Heart right ventricle (tissue), 16 donors: ENCODE data around the gene CUL5. TPM values are rescaled to one million over a fixed set of nuclear protein-coding genes. Genes with fewer than 3 reads are reported as not detected.
A peak's percentile ranks its signal among the peaks of the same experiment; 100 is the strongest.

ENCODE experiments used
- ATAC-seq, 8 donors: fragments of 200-7000 bp; cut with Tn5 transposase; one replicate each; pipeline ENCODE4 v1.9.1; 2020; ENCODE audit warnings: mild to moderate bottlenecking in 8 of 8, moderate library complexity in 8 of 8, moderate number of reproducible peaks in 1 of 8
- DNase-seq, 2 donors: peaks; one replicate each; pipeline ENCODE4 v3.0.0-alpha.2; 2020
- H3K27ac ChIP-seq, 10 donors: fragments of 200-600 bp; sonication (generic) in 2 of 10; one replicate each; pipeline versions ENCODE4 v1.5.0 to v1.8.0; 2020 to 2022; ENCODE audit warnings: mild to moderate bottlenecking in 3 of 10
- H3K27me3 ChIP-seq, 7 donors: fragments of 200-600 bp; one replicate each; pipeline ENCODE4 v1.8.0; 2021 to 2022; ENCODE audit warnings: mild to moderate bottlenecking in 2 of 7
- H3K36me3 ChIP-seq, 9 donors: fragments of 200-600 bp; sonication (generic) in 1 of 9; one replicate each; pipeline versions ENCODE4 v1.5.0 to v1.8.0; 2020 to 2022; ENCODE audit warnings: mild to moderate bottlenecking in 2 of 9
- H3K4me1 ChIP-seq, 9 donors: fragments of 200-600 bp; sonication (generic) in 1 of 9; one replicate each; pipeline versions ENCODE4 v1.5.0 to v1.8.0; 2020 to 2022; ENCODE audit warnings: mild to moderate bottlenecking in 4 of 9
- H3K4me3 ChIP-seq, 10 donors: fragments of 200-600 bp; sonication (generic) in 2 of 10; one replicate each; pipeline versions ENCODE4 v1.5.0 to v1.8.0; 2020 to 2022; ENCODE audit warnings: mild to moderate bottlenecking in 7 of 10, moderate library complexity in 2 of 10
- H3K9me3 ChIP-seq, 11 donors: fragments of 200-600 bp in 10 of 11; sonication (generic) in 2 of 11; one replicate each; pipeline versions ENCODE4 v1.5.0 to v1.8.0; 2013 to 2022; ENCODE audit warnings: mild to moderate bottlenecking in 2 of 11, control low read depth in 1 of 11, moderate library complexity in 1 of 11
- CTCF ChIP-seq, 9 donors: fragments of 200-600 bp; sonication (generic) in 2 of 9; IDR thresholded peaks; one replicate each; pipeline versions ENCODE4 v1.5.0 to v1.8.0; 2021 to 2022; ENCODE audit warnings: antibody characterized with exemption in 9 of 9, mild to moderate bottlenecking in 5 of 9, moderate library complexity in 1 of 9
- whole genome bisulfite sequencing, 2 donors: extraction: QIAGEN DNeasy Blood & Tissue Kit; methylation state at CpG; one replicate each; pipeline ENCODE4 v1.1.7; 2013; ENCODE audit warnings: inconsistent platforms in 1 of 2; 5-methylcytosine and 5-hydroxymethylcytosine counted together
- intact Hi-C, 10 donors: fragments of 100-400 bp; cut with DNase I; formaldehyde crosslinking; loops; one replicate each; pipeline versions ENCODE4 v1.11.1 to v1.14.2; 2022
- polyA plus RNA-seq, 2 donors: library from polyadenylated mRNA; stranded (reverse); fragments of 200-250 nt; gene quantifications; one replicate each; pipeline ENCODE4 v1.2.3, GENCODE V29; 2013
- total RNA-seq, 10 donors: library from RNA; stranded (reverse); fragmentation: NEBNext Ultra II Directional in 3 of 10; extraction: Animal tissue kit (Norgen Biotek cat#: 25700) in 3 of 10; gene quantifications; one replicate each; pipeline versions ENCODE4 v1.2.1 to v1.2.4, GENCODE V29; 2021 to 2023
- donor health status: Arrhythmogenic right ventricular cardiomyopathy.
- donor health status: ischemic (EF 13 %, LVEDD 7.1; RV severe dilation, severe dysfunction).
- donor health status: healthy with polysubstance abuse.
- donor health status: DM: no; HTN: yes; CAD: no.
- donor health status: DM: no; HTN: no; CAD: no.
- donor health status: ischemic (EF 25% LVEDD 6.9; RV normal size, moderate dysfunction).
- donor health status: ischemic (EF 25% LVEDD 5.7; RV mildly dilated, moderate dysfunction).
- donor health status: healthy.
- donor health status: DM: yes; HTN: yes; CAD: no.
- donor health status: Ischemic cardiomyopathy.
- donor health status: ischemic (EF 35%, LVEDD 5.7; RV mildly dilated, moderate dysfunction).
- donor health status: nonischemic (EF 11% LVEDD 7.7; RV severe dilation, severe dysfunction).
- donor health status: DM: yes; HTN: yes; CAD: no.
- donor health status: PGD.
- donor health status: ischemic (EF 29% LVEDD 5.4; RV normal size, mild dysfunction).
- donor health status: nonischemic (EF 23%, LVEDD 6.1; RV moderate dilation, normal function).

The CUL5 gene
- total and polyA plus RNA-seq, 12 donors, result 5.9 to 51.3 (median 39.4) TPM

DNA sequence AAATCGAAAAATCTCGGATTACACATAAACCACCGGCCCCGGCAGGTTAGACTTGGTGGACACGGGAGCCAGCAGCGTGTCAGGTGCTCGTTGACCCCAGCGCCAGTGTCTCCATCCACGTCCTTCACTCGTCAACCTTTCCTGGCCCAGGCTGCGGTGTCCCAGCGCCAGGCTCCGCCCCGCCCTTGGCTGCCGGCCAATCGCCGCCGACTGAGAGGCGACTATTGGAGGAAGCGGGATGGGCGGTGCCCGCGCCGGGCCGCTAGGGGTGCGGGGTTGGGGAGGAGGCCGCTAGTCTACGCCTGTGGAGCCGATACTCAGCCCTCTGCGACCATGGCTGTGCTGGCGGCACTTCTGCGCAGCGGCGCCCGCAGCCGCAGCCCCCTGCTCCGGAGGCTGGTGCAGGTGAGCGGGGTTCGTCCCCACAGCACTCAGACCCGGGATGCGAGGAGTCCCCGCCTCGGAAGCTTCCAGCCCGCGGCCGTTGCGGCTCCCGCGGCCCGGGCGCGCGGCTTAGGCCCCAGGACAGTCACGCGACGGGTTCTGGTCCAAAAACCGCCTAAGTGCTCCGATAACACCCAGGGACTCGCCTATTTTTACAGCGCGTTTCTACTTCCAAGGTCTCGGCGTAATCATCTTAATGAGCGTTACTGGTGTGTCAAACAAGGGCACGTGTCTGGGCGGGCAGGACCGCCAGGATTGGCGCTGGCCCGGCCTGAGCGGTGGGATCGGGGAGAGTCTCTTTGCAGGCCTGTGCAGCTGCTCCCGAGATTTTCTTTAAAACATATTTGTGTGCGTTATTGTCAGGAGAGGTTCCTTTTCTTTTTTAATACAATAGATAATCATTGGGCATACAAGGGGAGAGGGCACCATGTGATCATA is 112.8 kb downstream of the CUL5 start, which contains the start of gene ACAT1:
Gene ACAT1, plus strand, starts transcription at position 294 of the 882 bp plus-strand sequence. Its CDS starts 40 bp downstream, at position 334.
- Histone ChIP-seq H3K27me3 (no peaks in the 10 kb centered on the region), H3K4me1 (peaks cover 9 to 54% (median 38%) of the 10 kb centered on the region in 9 donors), H3K36me3 (peaks cover 0 to 5% (median 0%) of the 10 kb centered on the region in 9 donors), H3K4me3 (peak within 1 kb of the TSS; percentile 59 to 90 (median 74)), H3K9me3 (no peaks in the 10 kb centered on the region), H3K27ac (peak within 1 kb of the TSS; percentile 92 to 99 (median 96))
- WGBS, 2 donors, result 0% methylated on average over 73 of the region's 73 CpGs
- TF ChIP-seq CTCF (IDR thresholded peaks at IDR 0.05), result peak in 8 of 9 donors; percentile 5 to 51 (median 38)
- intact Hi-C loops, result loop anchor here in 6 of 10 donors (2.0 to 10.0 kb wide), 5 partner anchors 101 to 541 kb away; partner anchors contain the start of genes ATM (in 6 of the 6), NPAT (in 6 of the 6) and C11orf65 (in 1 of the 6)
- ATAC-seq (peak; percentile 95 to 97 (median 96)), DNase-seq (peak; percentile 98 to 99)

DNA sequence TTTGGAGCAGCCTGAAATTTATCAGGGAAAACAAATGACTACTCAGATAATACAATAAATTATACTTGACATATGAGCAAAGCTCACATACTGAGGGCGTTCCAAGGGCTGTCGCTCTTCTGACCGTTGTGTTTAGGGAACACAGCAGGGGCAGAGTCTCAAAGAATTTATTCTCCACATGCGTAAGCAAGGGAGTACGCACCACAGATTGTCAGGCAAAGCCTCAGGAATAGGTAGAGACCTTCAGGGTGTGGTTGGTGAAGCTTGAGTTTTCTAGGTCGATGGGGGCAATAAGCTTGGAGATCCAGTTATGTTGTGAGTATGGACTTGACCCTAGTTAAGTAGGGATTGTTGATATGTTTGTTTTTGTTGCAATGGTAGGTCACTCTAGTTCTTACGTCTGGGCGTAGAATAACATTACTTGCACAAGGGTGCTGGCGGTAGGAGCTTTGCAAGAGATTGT is 113.5 kb downstream of the CUL5 start:
- intact Hi-C loops, result loop anchor here in 5 of 10 donors (5.0 to 10.0 kb wide), 4 partner anchors 100 to 540 kb away; partner anchors contain the start of genes ATM (in 4 of the 5), NPAT (in 4 of the 5) and C11orf65 (in 1 of the 5)
- DNase-seq (no peak), ATAC-seq (peak in 7 of 8 donors; percentile 3 to 37 (median 22))
- H3K4me3 ChIP-seq, result peak overlapping the region; percentile 59 to 90 (median 74)
- no peak for TF ChIP-seq CTCF (IDR thresholded peaks at IDR 0.05)
- no peaks in the 10 kb centered on the region for H3K27me3 ChIP-seq
- H3K36me3 ChIP-seq, result peaks cover 0 to 5% (median 0%) of the 10 kb centered on the region in 9 donors
- peaks cover 9 to 56% (median 40%) of the 10 kb centered on the region in 9 donors for H3K4me1 ChIP-seq
- H3K27ac ChIP-seq, result peak overlapping the region; percentile 92 to 99 (median 96)
- 20 to 29% methylated on average over 9 of the region's 9 CpGs for WGBS, 2 donors
- no peaks in the 10 kb centered on the region for H3K9me3 ChIP-seq

DNA sequence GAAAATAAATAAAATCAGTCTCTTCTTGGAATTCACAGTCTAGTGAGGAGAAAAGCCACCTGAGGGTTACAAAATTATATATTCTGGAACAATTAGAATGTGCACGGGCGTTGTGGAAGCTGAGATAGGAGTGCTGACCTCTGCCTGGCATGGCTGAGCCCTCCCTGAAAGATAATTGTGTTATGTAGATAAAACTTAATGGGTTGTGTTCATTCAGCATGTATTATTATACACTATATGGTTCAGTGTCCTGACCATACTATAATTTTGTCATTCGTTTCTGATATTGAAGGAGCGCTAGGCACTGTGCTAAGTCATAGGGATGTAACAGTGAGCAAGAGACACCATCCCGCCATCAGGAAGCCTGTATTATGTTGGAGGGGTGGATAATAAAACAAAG is 116.4 kb downstream of the CUL5 start:
- no peaks in the 10 kb centered on the region for H3K27me3 ChIP-seq
- no peaks in the 10 kb centered on the region for H3K9me3 ChIP-seq
- 62 to 73% methylated on average over 5 of the region's 5 CpGs for WGBS, 2 donors
- intact Hi-C loops, result loop anchor here in 2 of 10 donors (10.0 kb wide), 2 partner anchors 100 to 340 kb away; partner anchors contain the start of genes ATM (in 1 of the 2), C11orf65 (in 1 of the 2) and NPAT (in 1 of the 2)
- H3K27ac ChIP-seq, result peak overlapping the region in 9 of 10 donors; percentile 41 to 98 (median 95)
- DNase-seq, result no peak
- no peak overlapping the region for H3K4me3 ChIP-seq
- H3K4me1 ChIP-seq, result peaks cover 9 to 70% (median 45%) of the 10 kb centered on the region in 9 donors
- H3K36me3 ChIP-seq, result peaks cover 0 to 23% (median 0%) of the 10 kb centered on the region in 9 donors
- no peak for TF ChIP-seq CTCF (IDR thresholded peaks at IDR 0.05)
- no peak for ATAC-seq

DNA sequence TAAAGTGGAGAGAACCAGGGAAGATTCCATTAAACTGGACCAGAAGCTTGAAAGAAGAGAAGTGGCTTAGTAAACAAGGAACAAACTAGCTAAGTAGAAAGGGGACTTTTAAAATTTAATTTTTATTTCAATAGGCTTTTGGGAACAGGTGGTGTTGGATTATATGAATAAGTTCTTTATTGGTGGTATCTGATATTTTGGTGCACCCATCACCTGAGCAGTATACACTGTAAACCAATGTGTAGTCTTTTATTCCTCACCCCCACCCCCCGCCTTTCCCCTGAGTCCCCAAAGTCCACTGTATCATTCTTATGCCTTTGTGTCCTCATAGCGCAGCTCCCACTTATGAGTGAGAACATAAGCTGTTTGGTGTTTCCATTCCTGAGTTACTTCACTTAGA is 120.1 kb downstream of the CUL5 start:
- Histone ChIP-seq H3K27me3 (no peaks in the 10 kb centered on the region), H3K27ac (no peak overlapping the region), H3K4me3 (no peak overlapping the region), H3K9me3 (no peaks in the 10 kb centered on the region), H3K4me1 (peaks cover 9 to 63% (median 37%) of the 10 kb centered on the region in 9 donors), H3K36me3 (peaks cover 0 to 47% (median 6%) of the 10 kb centered on the region in 9 donors)
- ATAC-seq (no peak), DNase-seq (no peak)
- 96 to 100% methylated on average over 2 of the region's 2 CpGs for WGBS, 2 donors
- intact Hi-C loops, result loop anchor here in 2 of 10 donors (10.0 kb wide), 2 partner anchors 96 to 336 kb away; partner anchors contain the start of genes ATM (in 1 of the 2), C11orf65 (in 1 of the 2) and NPAT (in 1 of the 2)
- no peak for TF ChIP-seq CTCF (IDR thresholded peaks at IDR 0.05)
